Adrenal gland (tissue), 12 donors: ENCODE results near the gene DSCAML1. TPM values are rescaled to one million over a fixed set of nuclear protein-coding genes. Genes with fewer than 3 reads are reported as not detected.
A peak's percentile ranks its signal among the peaks of the same experiment; 100 is the strongest.

Experiments
- DNase-seq, 7 donors: peaks; one replicate each; pipeline ENCODE4 v3.0.0-alpha.2; 2019 to 2020
- H3K27ac ChIP-seq, 5 donors: fragments of 200-600 bp; sonication (generic) in 4 of 5; 1 replicate in 3 of 5; 2 replicates in 2 of 5; pipeline versions ENCODE4 v1.5.1 to v1.8.0; 2016 to 2020; ENCODE audit warnings: mild to moderate bottlenecking in 1 of 5
- H3K27me3 ChIP-seq: fragments of 200-600 bp; 2 replicates; pipeline ENCODE4 v1.8.0; 2021
- H3K36me3 ChIP-seq, 2 donors: fragments of 200-600 bp; replicated peaks in 1 of 2; 1 replicate in 1 of 2; 2 replicates in 1 of 2; pipeline versions ENCODE4 v1.5.1 to v1.8.0; 2018 to 2022
- H3K4me1 ChIP-seq, 2 donors: fragments of 200-600 bp; replicated peaks in 1 of 2; 1 replicate in 1 of 2; 2 replicates in 1 of 2; pipeline versions ENCODE4 v1.5.1 to v1.8.0; 2018 to 2021
- H3K4me3 ChIP-seq, 4 donors: fragments of 200-600 bp; sonication (generic) in 3 of 4; one replicate each; pipeline ENCODE4 v1.5.1; 2016 to 2018
- H3K9me3 ChIP-seq, 3 donors: fragments of 200-600 bp; sonication (generic) in 1 of 3; replicated peaks in 1 of 3; 1 replicate in 2 of 3; 2 replicates in 1 of 3; pipeline versions ENCODE4 v1.5.1 to v1.8.0; 2016 to 2021
- CTCF ChIP-seq, 6 experiments: fragments of 450-650 bp in 4 of 6; fragments of 200-600 bp in 2 of 6; sonication (generic) in 1 of 6; IDR thresholded peaks; 1 replicate in 5 of 6; 2 replicates in 1 of 6; pipeline versions ENCODE4 v1.5.1 to v1.8.0; 2016 to 2021; ENCODE audit warnings: antibody characterized with exemption in 6 of 6, mild to moderate bottlenecking in 2 of 6, moderate library complexity in 1 of 6
- POLR2A ChIP-seq, 2 donors: fragments of 450-650 bp; IDR thresholded peaks; one replicate each; pipeline ENCODE4 v1.6.1; 2017; ENCODE audit warnings: antibody characterized with exemption in 2 of 2, mild to moderate bottlenecking in 2 of 2, moderate library complexity in 1 of 2
- WGBS, 4 donors: extraction: QIAGEN DNeasy Blood & Tissue Kit in 2 of 4; methylation state at CpG; one replicate each; pipeline versions ENCODE4 v1.1.5 to v1.1.7; 2013 to 2017; 5-methylcytosine and 5-hydroxymethylcytosine counted together
- intact Hi-C, 2 donors: fragments of 100-400 bp; cut with DNase I; formaldehyde crosslinking; loops; one replicate each; pipeline versions ENCODE4 v1.14.1 to v1.15.0; 2022 to 2023
- polyA plus RNA-seq, 3 donors: library from polyadenylated mRNA; stranded (reverse); fragments of 200-250 nt in 2 of 3; fragments of 350-450 nt in 1 of 3; fragmentation: Illumina TruSeq in 1 of 3; extraction: RNeasy Lipid Tissue Mini Kit (QIAGEN cat#74804) in 1 of 3; gene quantifications; one replicate each; pipeline ENCODE4 v1.2.3, GENCODE V29; 2013 to 2014
- total RNA-seq, 9 donors: library from RNA; depleted of rRNA in 4 of 9; stranded (reverse); fragments of >200 nt in 4 of 9; fragments of 120-200 nt in 1 of 9; fragmentation: NEBNext Ultra II Directional in 1 of 9; extraction: Animal tissue kit (Norgen Biotek cat#: 25700) in 1 of 9; gene quantifications; one replicate each; pipeline versions ENCODE4 v1.1.0 to v1.2.4, GENCODE V29; 2013 to 2023
- donor health status: healthy with polysubstance abuse.
- donor health status: Bipolar disorder and iron deficiency.
- donor health status: DM: yes; HTN: yes; CAD: no.
- donor health status: DM: no; HTN: no; CAD: no.
- donor health status: DM: no; HTN: no; CAD: no.
- donor health status: DM: yes; HTN: yes; CAD: no.

Gene DSCAML1
- total and polyA plus RNA-seq, 12 donors: 0.09 to 1.9 (median 0.55) TPM; not detected in 1

- TF ChIP-seq CTCF (IDR thresholded peaks at IDR 0.05) (no peak), POLR2A (IDR thresholded peaks at IDR 0.05) (no peak)
- intact Hi-C loops: no loop called here
- no peaks in the 10 kb centered on the region for H3K27me3 ChIP-seq
- no peaks in the 10 kb centered on the region for H3K9me3 ChIP-seq
- no peak overlapping the region for H3K4me3 ChIP-seq
- H3K4me1 ChIP-seq: peaks cover 0 to 9% of the 10 kb centered on the region in 2 donors
- H3K36me3 ChIP-seq: peaks cover 0 to 11% of the 10 kb centered on the region in 2 donors
- peak in 3 of 7 donors; percentile 10 to 39 (median 15) for DNase-seq
- WGBS, 4 donors: 90 to 92% (median 91%) methylated on average over 6 of the region's 6 CpGs
- no peak overlapping the region for H3K27ac ChIP-seq
Measured at GRCh38 chr11:117834068-117834810, 37.2 kb upstream of the DSCAML1 start.

GRCh38 chr11:117833401-117833891 lies 36.4 kb upstream of the DSCAML1 start:
- Histone ChIP-seq H3K4me1 (peaks cover 0 to 9% of the 10 kb centered on the region in 2 donors), H3K27ac (no peak overlapping the region), H3K4me3 (no peak overlapping the region), H3K27me3 (no peaks in the 10 kb centered on the region), H3K9me3 (no peaks in the 10 kb centered on the region), H3K36me3 (peaks cover 0 to 3% of the 10 kb centered on the region in 2 donors)
- TF ChIP-seq CTCF (IDR thresholded peaks at IDR 0.05) (no peak), POLR2A (IDR thresholded peaks at IDR 0.05) (no peak)
- DNase-seq: peak; percentile 43 to 83 (median 69)
- intact Hi-C loops: no loop called here
- WGBS, 4 donors: 40 to 61% (median 50%) methylated on average over 5 to 7 of the region's 7 CpGs

- no peak overlapping the region for H3K4me3 ChIP-seq
- DNase-seq: peak in 3 of 7 donors; percentile 12 to 42 (median 14)
- H3K4me1 ChIP-seq: peaks cover 0 to 9% of the 10 kb centered on the region in 2 donors
- WGBS, 4 donors: 89 to 92% (median 91%) methylated on average over 8 of the region's 8 CpGs
- H3K9me3 ChIP-seq: no peaks in the 10 kb centered on the region
- no peaks in the 10 kb centered on the region for H3K27me3 ChIP-seq
- H3K36me3 ChIP-seq: no peaks in the 10 kb centered on the region
- H3K27ac ChIP-seq: no peak overlapping the region
- TF ChIP-seq CTCF (IDR thresholded peaks at IDR 0.05): no peak
- intact Hi-C loops: no loop called here
Measured at GRCh38 chr11:117832511-117832910, 35.5 kb upstream of the DSCAML1 start.

GRCh38 chr11:117831661-117832415 lies 34.8 kb upstream of the DSCAML1 start:
- Histone ChIP-seq H3K9me3 (no peaks in the 10 kb centered on the region), H3K27me3 (no peaks in the 10 kb centered on the region), H3K27ac (no peak overlapping the region), H3K36me3 (no peaks in the 10 kb centered on the region), H3K4me3 (no peak overlapping the region), H3K4me1 (peaks cover 0 to 9% of the 10 kb centered on the region in 2 donors)
- TF ChIP-seq CTCF (IDR thresholded peaks at IDR 0.05): no peak
- TF ChIP-seq POLR2A (IDR thresholded peaks at IDR 0.05): no peak
- DNase-seq: peak in 2 of 7 donors; percentile 18 to 41
- 84 to 93% (median 88%) methylated on average over 4 to 7 of the region's 7 CpGs for WGBS, 4 donors
- intact Hi-C loops: no loop called here
